ENCODE measurements around the gene BMS1.
A peak's percentile ranks its signal among the peaks of the same experiment; 100 is the strongest.
"Not testable (repeated sequence)": the region's sequence is repeated elsewhere in the genome, so short reads cannot be mapped to it uniquely, and the experiment has no call there.

BMS1 gene, protein sequence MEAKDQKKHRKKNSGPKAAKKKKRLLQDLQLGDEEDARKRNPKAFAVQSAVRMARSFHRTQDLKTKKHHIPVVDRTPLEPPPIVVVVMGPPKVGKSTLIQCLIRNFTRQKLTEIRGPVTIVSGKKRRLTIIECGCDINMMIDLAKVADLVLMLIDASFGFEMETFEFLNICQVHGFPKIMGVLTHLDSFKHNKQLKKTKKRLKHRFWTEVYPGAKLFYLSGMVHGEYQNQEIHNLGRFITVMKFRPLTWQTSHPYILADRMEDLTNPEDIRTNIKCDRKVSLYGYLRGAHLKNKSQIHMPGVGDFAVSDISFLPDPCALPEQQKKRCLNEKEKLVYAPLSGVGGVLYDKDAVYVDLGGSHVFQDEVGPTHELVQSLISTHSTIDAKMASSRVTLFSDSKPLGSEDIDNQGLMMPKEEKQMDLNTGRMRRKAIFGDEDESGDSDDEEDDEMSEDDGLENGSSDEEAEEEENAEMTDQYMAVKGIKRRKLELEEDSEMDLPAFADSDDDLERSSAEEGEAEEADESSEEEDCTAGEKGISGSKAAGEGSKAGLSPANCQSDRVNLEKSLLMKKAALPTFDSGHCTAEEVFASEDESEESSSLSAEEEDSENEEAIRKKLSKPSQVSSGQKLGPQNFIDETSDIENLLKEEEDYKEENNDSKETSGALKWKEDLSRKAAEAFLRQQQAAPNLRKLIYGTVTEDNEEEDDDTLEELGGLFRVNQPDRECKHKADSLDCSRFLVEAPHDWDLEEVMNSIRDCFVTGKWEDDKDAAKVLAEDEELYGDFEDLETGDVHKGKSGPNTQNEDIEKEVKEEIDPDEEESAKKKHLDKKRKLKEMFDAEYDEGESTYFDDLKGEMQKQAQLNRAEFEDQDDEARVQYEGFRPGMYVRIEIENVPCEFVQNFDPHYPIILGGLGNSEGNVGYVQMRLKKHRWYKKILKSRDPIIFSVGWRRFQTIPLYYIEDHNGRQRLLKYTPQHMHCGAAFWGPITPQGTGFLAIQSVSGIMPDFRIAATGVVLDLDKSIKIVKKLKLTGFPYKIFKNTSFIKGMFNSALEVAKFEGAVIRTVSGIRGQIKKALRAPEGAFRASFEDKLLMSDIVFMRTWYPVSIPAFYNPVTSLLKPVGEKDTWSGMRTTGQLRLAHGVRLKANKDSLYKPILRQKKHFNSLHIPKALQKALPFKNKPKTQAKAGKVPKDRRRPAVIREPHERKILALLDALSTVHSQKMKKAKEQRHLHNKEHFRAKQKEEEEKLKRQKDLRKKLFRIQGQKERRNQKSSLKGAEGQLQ

DNA sequence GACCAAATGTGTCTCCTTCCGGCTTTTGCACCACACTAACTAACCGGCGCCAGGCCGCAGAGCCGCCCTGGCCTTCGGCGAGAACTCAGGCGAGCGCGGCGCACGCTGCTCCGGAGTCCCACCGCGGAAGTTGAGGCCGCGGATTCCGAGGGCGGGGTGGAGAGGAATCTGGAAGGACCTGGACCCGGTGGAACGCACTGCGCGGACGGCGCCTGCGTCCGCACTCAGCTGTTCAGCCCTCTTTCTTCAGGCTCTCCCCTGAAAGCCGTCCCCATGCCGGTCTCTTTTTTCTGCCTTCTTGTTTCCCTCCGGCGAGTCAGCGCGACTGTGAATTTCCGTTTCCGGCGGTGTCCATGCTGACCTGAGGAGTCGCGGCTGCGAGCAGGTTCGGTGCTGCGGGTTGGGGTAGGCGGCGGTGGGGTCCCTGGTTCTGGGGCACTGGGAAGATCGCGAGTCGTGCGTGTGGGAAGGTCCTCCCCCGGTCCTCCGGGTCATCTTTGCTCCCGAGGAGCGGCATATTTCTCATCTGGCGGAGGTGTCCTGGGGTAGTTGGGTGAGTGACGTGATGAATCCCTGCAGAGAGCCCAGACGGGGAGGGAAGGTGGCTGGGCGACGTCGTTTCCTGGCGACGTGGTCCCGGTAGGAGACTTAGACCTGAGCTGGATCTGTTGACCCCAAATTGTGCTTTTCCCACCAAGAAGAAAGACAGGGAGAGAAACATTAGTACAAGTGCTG is at the start of gene BMS1:
Gene BMS1 (plus strand): TSS at position 350 of the 735 bp plus-strand sequence. CDS start 1,600 bp downstream, outside the sequence.
- TF ChIP-seq, protein P1, sequence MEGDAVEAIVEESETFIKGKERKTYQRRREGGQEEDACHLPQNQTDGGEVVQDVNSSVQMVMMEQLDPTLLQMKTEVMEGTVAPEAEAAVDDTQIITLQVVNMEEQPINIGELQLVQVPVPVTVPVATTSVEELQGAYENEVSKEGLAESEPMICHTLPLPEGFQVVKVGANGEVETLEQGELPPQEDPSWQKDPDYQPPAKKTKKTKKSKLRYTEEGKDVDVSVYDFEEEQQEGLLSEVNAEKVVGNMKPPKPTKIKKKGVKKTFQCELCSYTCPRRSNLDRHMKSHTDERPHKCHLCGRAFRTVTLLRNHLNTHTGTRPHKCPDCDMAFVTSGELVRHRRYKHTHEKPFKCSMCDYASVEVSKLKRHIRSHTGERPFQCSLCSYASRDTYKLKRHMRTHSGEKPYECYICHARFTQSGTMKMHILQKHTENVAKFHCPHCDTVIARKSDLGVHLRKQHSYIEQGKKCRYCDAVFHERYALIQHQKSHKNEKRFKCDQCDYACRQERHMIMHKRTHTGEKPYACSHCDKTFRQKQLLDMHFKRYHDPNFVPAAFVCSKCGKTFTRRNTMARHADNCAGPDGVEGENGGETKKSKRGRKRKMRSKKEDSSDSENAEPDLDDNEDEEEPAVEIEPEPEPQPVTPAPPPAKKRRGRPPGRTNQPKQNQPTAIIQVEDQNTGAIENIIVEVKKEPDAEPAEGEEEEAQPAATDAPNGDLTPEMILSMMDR (conservative IDR thresholded peaks at IDR 0.05; ENCODE audit: low read depth, low read length): no peak
- peak; percentile 81 for DNase-seq (ENCODE audit: low read depth)

DNA sequence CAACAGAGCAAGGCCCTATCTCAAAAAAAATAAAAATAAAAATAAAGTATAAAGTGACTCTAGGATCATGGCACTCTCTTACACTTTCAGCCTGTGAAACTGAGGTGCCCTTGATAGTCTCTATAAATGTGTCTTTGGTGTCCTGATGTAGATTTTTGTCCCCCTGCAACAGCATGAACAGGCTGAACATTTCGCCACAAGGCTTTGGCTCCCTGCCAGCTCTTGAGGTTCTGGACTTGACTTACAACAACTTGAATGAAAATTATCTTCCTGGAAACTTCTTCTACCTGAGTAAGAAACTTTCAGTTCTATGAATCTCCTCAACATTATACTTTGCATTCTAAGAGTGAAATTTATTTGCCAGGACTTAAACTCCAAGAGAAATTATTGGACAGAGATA is 48.1 kb upstream of the BMS1 start:
- no peak for DNase-seq (ENCODE audit: low read depth)
- TF ChIP-seq, protein P1 (conservative IDR thresholded peaks at IDR 0.05; ENCODE audit: low read depth, low read length): no peak

More for the DNA sequence above, at the start of gene BMS1:
- peak within 1 kb of the TSS; percentile 89 for H3K4me3 ChIP-seq (ENCODE audit: low read length)

DNA sequence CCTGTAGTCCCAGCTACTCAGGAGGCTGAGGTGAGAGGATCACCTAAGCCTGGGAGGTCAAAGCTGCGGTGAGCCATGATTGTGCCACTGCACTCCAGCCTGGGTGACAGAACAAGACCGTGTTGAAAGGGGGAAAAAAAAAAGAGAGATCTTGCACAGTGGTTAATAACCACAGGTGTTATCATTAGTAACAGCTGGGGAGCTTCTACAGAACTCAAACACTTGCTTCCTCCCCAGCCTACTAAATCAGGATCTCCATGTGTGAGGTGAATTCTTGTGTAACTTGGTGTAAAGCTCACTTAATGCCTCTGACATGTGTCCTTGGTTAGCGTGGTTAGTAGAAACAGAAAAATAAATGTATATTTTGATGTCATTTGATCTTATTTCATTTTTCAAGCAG is 43.9 kb upstream of the BMS1 start:
- H3K4me3 ChIP-seq (ENCODE audit: low read length): no peak overlapping the region
- no peak for DNase-seq (ENCODE audit: low read depth)
- TF ChIP-seq, protein P1 (conservative IDR thresholded peaks at IDR 0.05; ENCODE audit: low read depth, low read length): no peak

More for the DNA sequence above, 48.1 kb upstream of the BMS1 start:
- no peak overlapping the region for H3K4me3 ChIP-seq (ENCODE audit: low read length)

DNA sequence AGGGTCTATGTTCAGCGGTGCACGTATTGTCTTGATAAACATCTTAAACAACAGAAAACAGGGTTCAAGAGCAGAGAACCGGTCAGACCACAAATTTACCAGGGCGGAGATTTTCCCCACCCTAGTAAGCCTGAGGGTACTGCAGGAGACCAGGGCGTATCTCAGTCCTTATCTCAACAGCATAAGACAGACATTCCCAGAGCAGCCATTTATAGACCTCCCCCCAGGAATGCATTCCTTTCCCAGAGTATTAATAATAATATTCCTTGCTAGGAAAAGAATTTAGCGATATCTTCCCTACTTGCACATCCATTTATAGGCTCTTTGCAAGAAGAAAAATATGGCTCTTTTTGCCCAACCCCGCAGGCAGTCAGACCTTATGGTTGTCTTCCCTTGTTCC is 41.1 kb upstream of the BMS1 start:
- not testable (repeated sequence) for DNase-seq (ENCODE audit: low read depth); H3K4me3 ChIP-seq (ENCODE audit: low read length)

DNA sequence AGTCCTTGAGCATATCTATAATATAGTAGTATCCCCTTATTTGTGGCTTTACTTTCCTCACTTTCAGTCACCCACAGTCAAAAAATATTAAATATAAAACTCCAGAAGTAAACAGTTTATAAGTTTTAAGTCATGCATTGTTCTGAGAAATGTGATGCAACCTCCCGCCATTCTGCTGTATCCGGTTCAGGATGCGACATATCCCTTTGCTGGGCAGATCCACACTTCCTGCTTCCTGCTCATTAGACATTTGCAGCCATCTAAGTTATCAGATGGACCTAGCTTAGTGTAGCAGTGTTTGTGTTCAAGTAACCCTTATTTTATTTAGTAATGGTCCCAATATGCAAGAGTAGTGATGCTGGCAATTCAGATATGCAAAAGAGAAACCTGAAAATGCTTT is 38.9 kb upstream of the BMS1 start:
- no peak overlapping the region for H3K4me3 ChIP-seq (ENCODE audit: low read length)
- DNase-seq (ENCODE audit: low read depth): no peak
- TF ChIP-seq, protein P1 (conservative IDR thresholded peaks at IDR 0.05; ENCODE audit: low read depth, low read length): no peak

DNA sequence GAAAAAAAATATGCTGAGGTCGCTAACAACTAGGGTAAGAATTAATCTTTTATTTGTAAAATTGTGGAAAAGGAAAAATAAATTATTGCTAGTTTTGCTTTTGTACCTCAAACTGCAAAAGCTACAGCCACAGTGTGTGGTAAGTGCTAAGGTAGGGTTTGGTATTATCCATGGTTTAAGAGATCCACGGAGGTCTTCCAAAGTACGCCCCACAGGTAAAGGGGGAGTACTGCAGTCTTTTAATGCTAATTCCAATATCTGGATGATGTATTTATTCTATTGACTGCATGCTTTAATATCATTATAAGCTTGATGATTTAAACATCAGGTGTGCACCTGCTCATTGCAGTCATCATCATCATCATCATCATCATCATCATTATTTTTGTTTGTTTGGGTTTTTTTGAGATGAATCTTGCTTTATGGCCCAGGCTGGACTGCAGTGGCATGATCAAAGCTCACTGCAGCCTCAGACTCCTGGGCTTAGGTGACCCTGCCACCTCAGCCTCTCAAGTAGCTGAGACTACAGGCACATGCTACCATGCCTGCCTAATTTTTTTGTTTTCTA is 38.4 kb upstream of the BMS1 start:
- no peak overlapping the region for H3K4me3 ChIP-seq (ENCODE audit: low read length)
- no peak for DNase-seq (ENCODE audit: low read depth)

More for the DNA sequence above, 38.4 kb upstream of the BMS1 start:
- TF ChIP-seq, protein P1 (conservative IDR thresholded peaks at IDR 0.05; ENCODE audit: low read depth, low read length): no peak

All from retinal pigment epithelial cell (primary cell).